HUES6 (cell line): ENCODE results near the gene PSME4.

Experiments used
- H3K27ac ChIP-seq: 2 replicates; pipeline ENCODE4 v1.7.0; 2013; ENCODE audit warnings: low read depth, mild to moderate bottlenecking, low read length, inconsistent platforms
- H3K27me3 ChIP-seq: 2 replicates; pipeline ENCODE4 v1.6.1; 2013; ENCODE audit warnings: low read length; ENCODE audit not compliant: control insufficient read depth, insufficient read depth
- H3K36me3 ChIP-seq: 2 replicates; pipeline ENCODE4 v1.6.1; 2013; ENCODE audit warnings: low read length; ENCODE audit not compliant: control insufficient read depth, insufficient read depth
- H3K4me1 ChIP-seq: 2 replicates; pipeline ENCODE4 v1.6.1; 2013; ENCODE audit warnings: low read length; ENCODE audit not compliant: control insufficient read depth, insufficient read depth
- H3K4me3 ChIP-seq: 2 replicates; pipeline ENCODE4 v1.5.1; 2013; ENCODE audit warnings: low read depth, low read length
- H3K9ac ChIP-seq: one replicate; pipeline ENCODE4 v1.6.1; 2013; ENCODE audit warnings: mild to moderate bottlenecking, low read length
- H3K9me3 ChIP-seq: 2 replicates; pipeline ENCODE4 v1.6.1; 2013; ENCODE audit warnings: low read depth, low read length; ENCODE audit not compliant: control insufficient read depth, insufficient read depth

The PSME4 gene

GRCh38 chr2:53970724-53971602, at the start of gene PSME4:
TSS of gene PSME4 (minus strand) at chr2:53970993. CDS start at chr2:53970784, 209 bp downstream.
- H3K9me3 ChIP-seq, result no peaks in the 10 kb centered on the region
- H3K4me1 ChIP-seq, result peaks cover 11% of the 10 kb centered on the region; the same call in 1 of the 2 replicates

GRCh38 chr2:54015798-54016699, 45.3 kb upstream of the PSME4 start:
- Histone ChIP-seq H3K27ac (no peak overlapping the region), H3K9ac (no peak overlapping the region), H3K36me3 (no peaks in the 10 kb centered on the region), H3K9me3 (peaks cover 7% of the 10 kb centered on the region; the same call in 1 of the 2 replicates), H3K4me3 (no peak overlapping the region), H3K4me1 (no peaks in the 10 kb centered on the region), H3K27me3 (no peaks in the 10 kb centered on the region)

More at GRCh38 chr2:53970724-53971602, at the start of gene PSME4:
- Histone ChIP-seq H3K27ac (peak within 1 kb of the TSS; percentile 96), H3K36me3 (peaks cover 13% of the 10 kb centered on the region), H3K9ac (peak within 1 kb of the TSS; percentile 88), H3K4me3 (peak within 1 kb of the TSS; percentile 89), H3K27me3 (no peaks in the 10 kb centered on the region)

GRCh38 chr2:54013996-54014395, 43.2 kb upstream of the PSME4 start:
- Histone ChIP-seq H3K9ac (no peak overlapping the region), H3K27me3 (no peaks in the 10 kb centered on the region), H3K36me3 (no peaks in the 10 kb centered on the region), H3K27ac (no peak overlapping the region), H3K9me3 (no peaks in the 10 kb centered on the region), H3K4me1 (no peaks in the 10 kb centered on the region), H3K4me3 (no peak overlapping the region)

GRCh38 chr2:54012538-54013141, 41.8 kb upstream of the PSME4 start:
- Histone ChIP-seq H3K4me3 (no peak overlapping the region), H3K9me3 (no peaks in the 10 kb centered on the region), H3K27ac (no peak overlapping the region), H3K36me3 (no peaks in the 10 kb centered on the region), H3K9ac (no peak overlapping the region), H3K27me3 (no peaks in the 10 kb centered on the region), H3K4me1 (no peaks in the 10 kb centered on the region)

- Histone ChIP-seq H3K4me1 (no peaks in the 10 kb centered on the region), H3K27ac (no peak overlapping the region), H3K9ac (no peak overlapping the region), H3K36me3 (no peaks in the 10 kb centered on the region), H3K4me3 (no peak overlapping the region), H3K27me3 (no peaks in the 10 kb centered on the region), H3K9me3 (no peaks in the 10 kb centered on the region)
These were observed 38.8 kb upstream of the PSME4 start for GRCh38 chr2:54009549-54009948.

- Histone ChIP-seq H3K36me3 (no peaks in the 10 kb centered on the region), H3K27me3 (no peaks in the 10 kb centered on the region), H3K9ac (no peak overlapping the region), H3K4me3 (no peak overlapping the region), H3K9me3 (no peaks in the 10 kb centered on the region), H3K27ac (no peak overlapping the region), H3K4me1 (no peaks in the 10 kb centered on the region)
These were observed 37.6 kb upstream of the PSME4 start for GRCh38 chr2:54008439-54008838.

- no peaks in the 10 kb centered on the region for H3K27me3 ChIP-seq
- H3K36me3 ChIP-seq, result no peaks in the 10 kb centered on the region
- no peak overlapping the region for H3K4me3 ChIP-seq
- no peak overlapping the region for H3K9ac ChIP-seq
- no peaks in the 10 kb centered on the region for H3K4me1 ChIP-seq
- no peaks in the 10 kb centered on the region for H3K9me3 ChIP-seq
- no peak overlapping the region for H3K27ac ChIP-seq
These were observed 29.7 kb upstream of the PSME4 start for GRCh38 chr2:54000524-54000923.

- no peaks in the 10 kb centered on the region for H3K9me3 ChIP-seq
- H3K36me3 ChIP-seq, result no peaks in the 10 kb centered on the region
- H3K4me1 ChIP-seq, result no peaks in the 10 kb centered on the region
- no peak overlapping the region for H3K27ac ChIP-seq
- no peak overlapping the region for H3K9ac ChIP-seq
- H3K27me3 ChIP-seq, result no peaks in the 10 kb centered on the region
- no peak overlapping the region for H3K4me3 ChIP-seq
These were observed 29.3 kb upstream of the PSME4 start for GRCh38 chr2:54000122-54000521.

GRCh38 chr2:53998834-53999233, 28.0 kb upstream of the PSME4 start:
- no peaks in the 10 kb centered on the region for H3K9me3 ChIP-seq
- no peaks in the 10 kb centered on the region for H3K27me3 ChIP-seq
- no peaks in the 10 kb centered on the region for H3K4me1 ChIP-seq
- H3K36me3 ChIP-seq, result no peaks in the 10 kb centered on the region
- H3K9ac ChIP-seq, result no peak overlapping the region
- no peak overlapping the region for H3K27ac ChIP-seq
- H3K4me3 ChIP-seq, result no peak overlapping the region

- Histone ChIP-seq H3K27ac (no peak overlapping the region), H3K36me3 (no peaks in the 10 kb centered on the region), H3K4me1 (no peaks in the 10 kb centered on the region), H3K9ac (no peak overlapping the region), H3K4me3 (no peak overlapping the region), H3K27me3 (no peaks in the 10 kb centered on the region), H3K9me3 (no peaks in the 10 kb centered on the region)
These were observed 24.3 kb upstream of the PSME4 start for GRCh38 chr2:53994818-53995808.
